GM21447 (cell line): ENCODE data around the gene PHF21B.
"Not testable (repeated sequence)": the region's sequence is repeated elsewhere in the genome, so short reads cannot be mapped to it uniquely, and the experiment has no call there.

ENCODE experiments used
- ATAC-seq: cut with Tn5 transposase; IDR thresholded peaks from one replicate; pipeline ENCODE4 v1.9.1; 2021; ENCODE audit not compliant: unreplicated experiment

The PHF21B gene

DNA sequence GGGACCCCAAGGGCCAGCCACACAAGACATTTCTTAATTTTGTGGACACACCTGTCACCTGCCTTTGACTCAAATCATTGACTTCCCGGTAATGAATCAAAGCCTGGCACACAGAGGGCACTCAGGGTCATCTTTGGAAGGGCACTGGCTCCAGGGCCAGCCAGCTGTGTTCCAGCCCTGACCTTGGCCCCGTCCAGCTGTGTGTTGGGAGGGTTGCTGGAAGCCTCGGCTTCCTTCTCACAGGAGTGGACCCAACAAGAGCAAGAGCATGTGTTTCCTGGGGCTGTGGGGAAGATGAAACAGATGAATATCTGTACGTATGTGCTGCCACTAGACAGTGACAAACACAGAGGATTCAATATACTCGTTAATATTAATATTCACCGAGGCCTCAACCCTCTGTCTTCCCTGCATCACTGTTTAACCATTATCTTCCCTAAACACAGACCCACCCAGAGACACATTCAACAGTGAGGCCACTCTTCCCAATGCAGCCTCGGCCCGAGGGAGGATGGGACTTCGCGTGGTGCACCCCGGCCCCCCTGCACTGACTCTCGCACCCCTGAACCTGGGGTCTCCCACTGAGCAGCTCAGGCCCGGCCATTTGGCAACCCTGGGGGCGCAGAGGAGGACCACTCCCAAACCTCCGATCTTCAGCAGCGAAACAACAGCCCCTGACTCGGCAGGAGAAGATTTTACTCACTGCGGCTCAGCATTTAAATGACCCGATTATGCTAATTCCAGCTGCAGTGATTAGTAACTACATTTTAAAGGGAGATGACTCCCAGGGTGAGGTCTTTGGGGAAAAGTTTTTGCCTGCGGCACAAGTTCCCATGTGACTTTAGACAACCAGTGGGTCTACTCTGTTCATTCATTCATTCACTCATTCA, 45.7 kb downstream of the PHF21B start:
- ATAC-seq = no peak

DNA sequence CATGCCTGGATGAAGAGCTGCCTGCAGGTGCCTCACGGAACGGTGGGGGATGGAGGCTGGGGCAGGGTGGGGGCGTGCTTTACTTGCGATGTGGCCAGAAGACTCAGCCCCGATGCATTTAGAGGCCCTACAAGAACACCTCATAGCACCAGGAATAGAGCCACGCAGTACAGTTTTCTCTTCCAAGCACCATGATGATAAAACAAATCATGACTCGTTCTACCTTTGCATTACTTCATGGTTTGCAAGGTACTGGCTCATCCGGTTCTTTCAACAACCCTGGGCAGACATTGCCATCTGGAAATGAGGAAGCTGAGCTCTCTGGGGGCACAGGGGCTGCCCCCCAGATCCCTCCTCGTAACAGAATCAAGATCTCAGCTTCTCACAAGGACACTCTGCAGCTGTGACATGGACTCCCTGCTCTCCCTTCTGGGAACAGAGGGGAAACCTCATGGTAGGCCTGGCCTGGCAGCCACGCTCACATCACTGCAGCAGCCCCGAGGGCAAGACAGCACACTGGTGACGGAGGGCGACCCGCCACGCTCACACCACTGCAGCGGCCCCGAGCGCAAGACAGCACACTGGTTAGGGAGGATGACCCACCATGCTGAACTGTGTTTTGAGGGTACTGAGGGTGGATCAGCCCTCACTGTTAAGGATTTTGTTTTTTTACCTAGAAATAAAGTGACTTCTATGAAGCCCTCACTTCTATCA, 46.9 kb downstream of the PHF21B start:
- no peak for ATAC-seq

DNA sequence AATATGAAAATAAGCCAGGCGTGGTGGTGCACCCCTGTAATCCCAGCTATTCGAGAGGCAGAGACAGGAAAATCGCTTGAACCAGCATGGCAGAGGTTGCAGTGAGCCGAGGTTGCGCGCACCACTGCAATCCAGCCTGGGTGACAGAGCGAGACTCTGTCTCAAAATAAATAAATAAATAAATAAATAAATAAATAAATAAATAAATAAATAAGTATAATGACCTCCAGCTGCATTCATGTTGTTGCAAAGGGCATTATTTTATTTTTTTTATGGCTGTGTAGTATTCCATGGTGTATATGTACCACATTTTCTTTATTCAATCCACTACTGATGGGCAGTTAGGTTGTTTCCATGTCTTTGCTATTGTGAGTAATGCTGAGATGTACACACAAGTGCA, 48.1 kb downstream of the PHF21B start:
- ATAC-seq = not testable (repeated sequence)

DNA sequence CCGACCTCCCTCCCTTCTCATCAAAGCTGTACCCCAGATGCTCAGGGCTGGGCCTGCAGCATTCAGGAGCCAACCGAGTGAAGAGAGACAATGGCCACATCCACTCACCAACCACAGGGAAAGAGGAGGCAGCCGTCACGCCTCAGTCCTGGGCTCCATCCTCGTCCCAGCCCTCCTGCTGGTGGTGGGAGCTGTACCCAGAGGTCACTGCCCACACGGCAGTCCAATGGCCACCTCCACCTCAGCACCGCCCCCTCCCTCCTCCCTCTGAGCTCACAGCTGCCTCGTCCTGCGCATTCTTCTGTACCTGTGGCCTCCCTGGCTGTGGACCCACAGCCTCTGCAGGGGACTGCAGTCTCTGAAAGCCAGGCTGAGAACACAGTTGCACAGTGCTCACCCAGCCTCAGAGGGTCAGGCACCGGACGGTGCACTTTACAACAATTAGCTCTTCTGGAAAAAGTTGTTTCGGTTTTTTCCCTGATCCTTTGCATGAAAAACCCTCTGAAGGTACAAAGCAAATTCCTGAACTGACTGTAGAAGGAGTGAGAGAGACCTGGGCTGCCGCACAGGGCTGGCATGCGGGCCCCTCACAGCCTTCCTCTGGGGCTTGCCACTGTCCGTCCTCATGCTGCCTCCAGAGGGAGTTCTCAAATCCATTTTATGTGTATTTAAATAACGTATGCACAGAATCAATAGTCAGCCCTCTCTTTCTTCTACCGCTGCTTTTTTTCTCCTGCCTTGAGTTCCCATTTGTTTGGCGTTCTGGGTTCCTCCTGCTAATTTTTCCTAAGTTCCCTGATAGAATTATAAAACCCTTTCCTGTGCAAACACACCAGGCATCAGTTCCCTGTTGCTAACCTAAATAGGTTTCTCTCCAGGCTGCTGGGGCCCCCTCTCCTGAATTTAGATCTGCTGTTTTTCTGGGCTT, 52.7 kb downstream of the PHF21B start:
- ATAC-seq = no peak

DNA sequence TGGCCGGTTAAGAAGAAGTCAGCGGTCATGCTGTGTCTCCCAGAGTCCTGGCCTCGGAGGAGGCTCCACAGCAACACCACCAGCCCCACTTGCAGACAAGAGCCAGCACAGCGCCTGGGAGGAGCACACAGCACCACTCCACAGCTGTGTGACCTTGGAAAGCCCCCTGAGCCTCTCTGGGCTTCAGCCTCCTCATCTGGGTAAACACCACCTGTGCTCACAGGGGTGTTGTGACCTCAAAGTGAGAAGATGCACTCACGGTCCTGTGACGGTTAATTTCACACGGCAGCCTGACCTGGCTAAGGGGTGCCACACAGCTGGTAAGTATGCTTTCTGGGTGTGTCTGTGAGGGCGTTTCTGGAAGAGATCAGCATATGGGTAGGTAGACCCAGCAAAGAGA, 54.7 kb downstream of the PHF21B start:
- no peak for ATAC-seq

DNA sequence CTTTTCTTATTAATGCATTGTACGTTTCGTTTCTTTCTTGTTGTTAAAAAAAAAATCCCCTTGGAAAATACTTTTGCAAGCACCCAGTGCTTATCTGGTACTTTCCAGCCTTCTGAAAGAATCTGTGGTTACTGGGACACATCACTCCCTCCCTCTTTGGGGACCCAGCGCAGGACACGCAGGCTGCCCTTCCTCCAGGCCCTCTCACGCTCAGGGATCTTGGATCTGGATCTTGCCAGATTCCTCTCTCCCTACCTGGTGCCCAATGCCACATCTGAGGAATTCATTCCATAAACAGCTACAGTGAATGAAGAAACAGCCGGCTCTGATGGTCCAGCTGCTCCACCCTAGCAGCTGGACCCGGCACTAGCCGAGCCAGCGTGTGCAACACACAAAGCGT, 55.7 kb downstream of the PHF21B start:
- no peak for ATAC-seq

DNA sequence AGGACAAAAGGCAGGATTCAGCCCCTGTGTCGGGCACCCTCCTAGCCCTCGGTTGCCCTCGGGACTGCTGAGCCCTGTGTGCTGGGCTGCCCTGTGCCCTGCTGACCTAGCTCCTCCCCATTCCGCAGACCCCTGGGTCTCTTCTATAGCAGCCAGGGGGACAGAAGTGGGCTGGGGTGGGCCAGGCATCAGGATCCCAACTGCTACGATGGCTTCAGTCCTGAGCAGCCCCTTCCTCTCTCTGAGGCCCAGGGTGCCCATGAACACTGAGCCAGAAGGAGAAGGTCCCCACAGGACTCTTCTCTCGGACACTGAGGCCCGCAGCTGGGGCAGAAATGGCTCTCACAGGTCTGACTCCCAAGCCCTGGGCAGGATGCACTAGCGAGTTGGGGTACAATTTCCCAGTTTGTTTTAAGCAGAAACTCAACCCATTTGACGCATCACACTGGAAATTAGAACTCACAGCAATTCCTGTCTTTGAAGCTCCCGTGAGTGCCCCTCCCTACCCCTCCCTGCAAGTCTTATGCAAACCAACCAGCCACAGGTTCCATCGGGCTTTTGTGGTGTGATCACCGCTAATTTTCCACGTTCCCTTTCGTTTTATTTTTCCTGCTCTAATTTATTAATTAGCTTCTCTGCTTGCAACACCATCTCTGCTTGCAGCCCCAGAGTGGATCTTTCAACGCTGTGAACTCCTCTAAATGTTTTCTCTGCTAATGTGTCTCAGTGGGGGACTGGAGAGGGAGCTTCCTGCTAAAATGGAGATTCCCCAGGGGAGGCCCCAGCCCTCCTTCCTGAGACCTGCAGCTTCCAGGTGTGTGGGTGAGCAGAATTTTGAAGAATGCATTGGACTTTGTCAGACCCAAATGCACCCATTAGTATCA, 56.7 kb downstream of the PHF21B start:
- no peak for ATAC-seq

DNA sequence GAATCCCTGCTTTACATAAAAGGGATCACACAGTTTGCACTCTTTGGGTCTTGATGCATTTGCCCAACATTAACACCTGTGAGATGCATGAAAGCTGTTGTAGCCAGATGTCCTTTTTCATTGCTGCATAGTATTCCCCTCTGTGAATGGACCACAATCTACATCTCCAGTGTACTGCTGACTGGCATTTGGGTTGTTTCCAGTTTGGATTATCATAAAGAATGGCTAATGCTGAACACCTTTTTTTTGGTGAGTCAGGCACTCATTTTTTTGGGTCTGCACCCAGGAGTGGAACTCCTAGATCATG, 58.3 kb downstream of the PHF21B start:
- no peak for ATAC-seq

DNA sequence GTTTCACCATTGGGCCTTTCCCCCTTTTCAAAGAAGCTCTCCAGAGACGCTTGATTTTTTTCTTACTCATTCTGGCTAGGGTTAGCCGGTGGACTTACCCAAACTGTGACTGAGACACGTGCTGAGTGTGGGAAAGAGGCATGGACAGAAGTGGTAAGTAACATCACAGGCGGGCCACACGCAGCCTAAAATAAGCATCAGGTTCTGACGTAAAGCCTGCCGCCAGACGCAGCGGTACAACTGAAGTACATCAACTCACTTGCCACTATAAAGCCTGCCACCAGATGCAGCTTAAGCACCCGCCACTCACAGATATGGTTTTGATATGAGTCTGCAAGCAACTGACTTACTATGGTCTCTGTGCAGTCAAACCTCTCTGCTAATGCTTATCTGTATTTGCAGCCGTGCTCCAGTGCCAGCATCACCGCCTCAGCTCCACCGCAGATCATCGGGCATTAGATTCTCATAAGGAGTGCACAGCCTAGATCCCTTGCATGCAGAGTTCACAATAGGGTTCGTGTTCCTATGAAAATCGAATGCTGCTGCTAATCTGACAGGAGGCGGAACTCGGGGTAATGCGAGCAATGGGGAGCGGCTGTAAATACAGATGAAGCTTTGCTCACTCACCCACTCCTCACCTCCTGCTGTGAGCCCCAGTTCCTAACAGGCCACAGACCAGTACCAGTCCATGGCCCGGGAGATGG, 58.8 kb downstream of the PHF21B start:
- no peak for ATAC-seq

DNA sequence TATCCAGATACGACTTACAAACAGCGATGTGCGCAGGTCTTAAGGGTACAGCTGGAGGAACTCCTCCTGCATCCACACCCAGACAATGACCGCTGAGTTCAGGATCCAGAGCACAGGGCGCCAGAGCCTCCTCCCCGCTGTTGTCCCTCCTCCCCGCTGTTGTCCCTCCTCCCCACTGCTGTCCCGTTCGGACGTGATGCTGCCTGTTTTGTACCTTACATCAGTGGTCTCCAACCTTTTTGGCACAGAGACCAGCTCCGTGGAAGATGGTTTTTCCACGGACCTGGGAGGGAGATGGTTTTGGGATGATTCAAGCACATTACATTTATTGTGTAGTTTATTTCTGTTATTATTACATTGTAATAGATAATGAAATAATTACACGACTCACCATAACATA, 62.0 kb downstream of the PHF21B start:
- ATAC-seq = no peak

DNA sequence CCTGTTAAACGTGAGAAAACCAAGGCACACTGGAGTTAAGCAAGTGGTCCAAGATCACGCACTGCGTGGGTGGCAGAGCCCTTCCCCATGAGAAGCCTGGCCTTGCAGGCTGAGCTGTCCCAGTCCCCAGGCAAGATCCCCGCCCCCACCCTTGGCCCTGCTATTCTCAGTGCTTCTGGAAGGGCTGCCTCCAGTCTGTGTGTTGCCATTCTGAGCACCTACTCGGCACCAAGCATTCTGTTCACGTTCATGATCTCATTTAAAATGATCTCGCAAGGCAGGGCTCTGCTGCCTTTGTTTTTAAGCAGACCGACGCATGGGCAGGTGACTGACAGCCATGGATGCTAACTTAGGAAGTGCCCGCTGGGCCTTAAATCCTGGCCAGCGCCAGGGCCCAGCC, 62.8 kb downstream of the PHF21B start:
- ATAC-seq = no peak

DNA sequence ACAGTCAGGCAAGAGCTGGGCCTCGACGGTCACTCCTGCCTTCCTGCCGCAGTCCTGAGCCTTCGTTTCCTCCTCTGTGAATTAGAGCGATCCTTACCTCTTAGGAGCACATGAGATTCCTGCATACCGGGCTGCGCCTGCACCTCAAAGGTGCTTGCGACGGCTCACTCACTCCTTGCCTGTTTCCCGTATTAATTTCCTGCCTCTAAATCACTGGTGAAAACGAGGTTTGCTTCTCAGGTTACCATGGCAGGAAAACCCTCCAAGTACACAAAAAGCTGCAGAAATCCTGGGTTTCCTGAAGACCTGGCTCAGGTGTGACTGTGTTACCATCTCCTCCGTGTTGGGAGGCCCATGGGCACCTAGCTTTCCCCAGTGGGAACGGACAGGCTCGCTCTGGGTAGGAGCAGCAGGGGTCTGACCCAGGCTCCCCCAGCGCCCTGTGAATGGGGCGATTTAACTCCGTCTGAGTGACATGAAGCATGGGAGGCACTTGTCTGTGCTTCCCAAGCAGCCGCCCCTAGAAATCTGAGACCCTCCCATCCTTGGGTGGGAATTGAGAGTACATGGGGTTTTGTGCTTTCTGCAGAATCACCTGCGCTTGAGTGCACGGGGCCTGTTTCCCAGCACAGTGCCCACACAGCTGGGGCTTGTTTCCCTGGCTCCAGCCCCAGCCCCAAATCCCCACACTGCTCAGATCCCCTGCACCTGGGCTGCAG, 64.8 kb downstream of the PHF21B start:
- no peak for ATAC-seq

DNA sequence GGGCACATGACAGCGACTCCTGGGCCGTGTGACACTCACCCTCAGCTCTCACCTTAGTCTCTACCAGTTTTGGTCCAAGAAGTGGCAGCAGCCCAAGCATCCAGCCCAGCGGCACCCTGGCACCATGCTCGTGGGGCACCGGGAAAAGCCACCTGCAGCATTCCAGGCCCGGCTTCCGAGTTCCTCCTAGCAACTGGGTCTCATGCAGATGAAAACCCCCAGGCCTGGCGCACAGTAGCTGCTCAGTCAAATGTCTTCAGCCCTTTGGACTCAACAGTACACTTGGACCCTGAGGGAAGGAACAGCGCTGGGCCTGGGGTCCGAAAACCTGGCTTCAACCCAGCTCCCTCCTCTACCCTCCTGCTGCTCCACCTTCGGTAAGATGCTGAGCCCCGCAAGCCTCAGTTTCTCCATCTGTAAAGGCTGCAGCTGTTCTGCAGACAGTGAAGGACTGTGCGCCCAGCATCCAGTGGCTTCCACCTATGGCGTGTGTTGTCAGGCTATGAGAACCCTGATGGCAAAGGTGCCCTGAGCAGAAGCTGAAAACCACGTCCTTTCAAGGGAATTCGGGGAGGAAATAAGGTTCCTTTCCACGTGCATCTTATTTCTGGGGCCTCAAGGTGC, 66.0 kb downstream of the PHF21B start:
- no peak for ATAC-seq

DNA sequence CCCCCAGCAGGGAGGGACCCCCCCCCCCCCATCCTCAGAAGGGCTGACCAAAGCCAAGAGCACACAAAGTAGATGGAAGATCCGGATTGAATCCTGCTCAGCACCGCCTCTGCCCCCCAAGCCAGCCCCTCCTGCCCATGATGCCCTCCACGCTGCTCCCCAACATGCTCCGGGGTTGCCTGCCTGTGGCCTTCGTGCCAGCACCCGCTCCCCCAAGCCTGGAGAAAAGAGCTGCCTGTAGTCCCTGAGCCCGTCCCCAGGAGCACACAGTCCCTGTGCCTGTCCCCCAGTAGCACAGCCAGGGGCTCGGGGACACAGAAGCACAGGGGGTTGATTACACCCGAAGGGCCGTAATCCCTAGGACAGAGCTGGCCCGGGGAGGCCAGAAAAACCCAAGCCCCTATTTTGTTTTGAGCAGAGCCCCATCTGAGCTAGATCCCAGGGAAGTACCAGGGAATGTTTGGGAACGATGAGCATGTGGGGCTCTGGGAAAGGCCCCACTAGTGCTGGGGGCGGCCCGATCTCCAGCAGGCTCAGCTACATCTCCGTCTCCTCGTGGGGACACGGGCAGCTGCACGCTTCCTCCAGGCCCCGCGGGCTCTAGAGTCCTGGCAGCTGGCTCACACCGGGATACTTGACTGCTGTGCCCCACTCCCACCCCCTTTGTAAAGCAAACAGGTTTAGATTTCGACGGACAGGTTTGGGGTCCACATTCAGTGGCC, 66.7 kb downstream of the PHF21B start:
- no peak for ATAC-seq

DNA sequence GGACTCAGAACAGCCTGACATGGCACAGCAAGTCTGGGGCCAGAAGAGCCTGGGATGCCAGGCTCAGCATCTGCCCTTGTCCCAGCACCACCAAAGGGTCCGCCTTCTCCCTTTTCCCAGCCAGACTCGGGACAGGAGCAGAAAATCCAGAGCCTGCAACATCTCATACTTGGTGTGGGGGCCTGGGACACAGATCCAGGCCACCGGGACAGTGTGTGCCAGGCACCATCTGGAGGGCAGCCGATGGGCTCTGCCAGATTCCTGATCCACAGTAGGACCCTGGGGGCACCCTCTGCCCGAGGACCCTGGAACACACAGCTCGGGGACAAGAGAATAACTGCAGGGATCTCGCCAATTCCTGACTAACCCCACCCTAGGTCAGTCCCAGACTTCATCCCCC, 67.7 kb downstream of the PHF21B start:
- ATAC-seq = no peak

DNA sequence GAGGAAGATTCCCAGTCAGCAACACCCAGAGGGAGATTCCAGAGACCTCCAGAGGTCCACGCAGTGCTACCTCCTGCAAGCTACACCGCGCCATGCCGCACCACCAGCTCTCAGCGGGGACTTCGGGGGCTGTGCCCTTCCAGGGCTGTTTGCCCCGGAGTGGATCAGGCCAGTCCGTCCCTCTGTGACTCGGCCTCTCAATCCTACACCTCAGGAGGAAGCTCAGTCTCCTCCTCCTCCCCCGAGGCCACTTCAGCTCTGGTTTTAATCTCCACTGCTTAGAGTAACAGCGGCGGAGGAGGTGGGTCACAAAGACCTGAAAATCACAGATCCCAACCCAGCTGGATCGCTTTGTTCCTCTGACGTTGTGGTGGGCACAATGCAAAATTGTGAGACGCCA, 68.6 kb downstream of the PHF21B start:
- no peak for ATAC-seq

DNA sequence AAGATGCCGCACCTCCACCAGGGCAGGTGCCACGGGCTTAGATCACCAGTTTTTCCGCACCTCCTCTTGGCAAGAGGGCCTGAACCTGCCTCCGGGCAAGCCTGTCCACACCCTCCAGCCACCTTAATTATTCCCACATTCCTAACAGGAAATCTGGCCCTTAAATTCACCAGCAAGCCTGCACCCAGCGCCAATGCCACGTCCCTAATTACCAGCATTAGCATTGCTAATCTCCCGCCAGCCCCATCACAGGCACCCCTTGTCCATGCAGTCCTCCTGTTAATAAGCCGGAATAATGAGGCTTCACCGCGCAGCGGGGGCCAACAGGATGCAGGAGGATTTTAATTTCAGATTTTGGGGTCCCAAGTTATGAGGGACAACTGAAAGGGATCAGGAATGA, 69.7 kb downstream of the PHF21B start:
- no peak for ATAC-seq

DNA sequence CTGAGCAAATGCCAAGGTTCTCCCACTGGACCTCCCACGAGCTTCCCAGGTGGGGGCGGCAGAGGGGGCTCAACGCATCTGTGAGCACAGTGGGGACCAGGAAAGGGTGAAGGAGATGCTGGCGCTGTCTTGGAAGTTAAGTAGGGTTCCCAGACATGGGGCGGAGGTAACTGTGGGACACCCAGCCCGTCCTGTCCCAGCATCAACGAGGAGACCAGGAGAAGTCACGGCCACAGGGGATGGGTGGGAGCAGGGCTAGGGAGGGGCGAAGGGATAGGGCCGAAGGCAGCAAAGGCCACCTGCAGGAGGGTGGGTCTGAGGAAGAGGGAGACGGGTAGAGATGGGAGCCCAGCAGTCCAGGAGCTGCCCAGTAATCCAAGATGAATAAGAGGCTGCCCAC, 70.4 kb downstream of the PHF21B start:
- ATAC-seq = no peak
